Lower lobe of right lung (tissue), 2 donors: ENCODE data around the gene PRDM1. TPM values are rescaled to one million over a fixed set of nuclear protein-coding genes. Genes with fewer than 3 reads are reported as not detected.

ENCODE experiments used
- ATAC-seq, 2 donors: fragments of 200-7000 bp; cut with Tn5 transposase; one replicate each; pipeline ENCODE4 v1.9.1; 2020 to 2022; ENCODE audit warnings: mild to moderate bottlenecking in 2 of 2, moderate library complexity in 2 of 2
- DNase-seq: peaks from one replicate; pipeline ENCODE4 v3.0.0-alpha.2; 2020
- H3K27ac ChIP-seq: fragments of 200-600 bp; one replicate; pipeline ENCODE4 v1.8.0; 2022
- H3K27me3 ChIP-seq: fragments of 200-600 bp; one replicate; pipeline ENCODE4 v1.8.0; 2022; ENCODE audit warnings: low read depth
- H3K36me3 ChIP-seq: fragments of 200-600 bp; one replicate; pipeline ENCODE4 v1.8.0; 2022; ENCODE audit warnings: mild to moderate bottlenecking
- H3K4me1 ChIP-seq: fragments of 200-600 bp; one replicate; pipeline ENCODE4 v1.8.0; 2022
- H3K4me3 ChIP-seq: fragments of 200-600 bp; one replicate; pipeline ENCODE4 v1.8.0; 2022; ENCODE audit warnings: mild to moderate bottlenecking
- H3K9me3 ChIP-seq: fragments of 200-600 bp; one replicate; pipeline ENCODE4 v1.8.0; 2022
- intact Hi-C: fragments of 100-400 bp; cut with DNase I; formaldehyde crosslinking; loops from one replicate; pipeline ENCODE4 v1.11.0; 2022
- long read RNA-seq: library from polyadenylated mRNA; unstranded; transcript quantifications from one replicate; pipeline ENCODE4 v2.0.0, GENCODE V29; 2021
- total RNA-seq: library from RNA; stranded (reverse); fragmentation: NEBNext Ultra II Directional; extraction: Animal tissue kit (Norgen Biotek cat#: 25700); gene quantifications from one replicate; pipeline ENCODE4 v1.2.1, GENCODE V29; 2021
- TF ChIP-seq, protein P1 (sequence below): fragments of 200-600 bp; IDR thresholded peaks from one replicate; pipeline ENCODE4 v1.8.0; 2022; ENCODE audit warnings: antibody characterized with exemption, mild to moderate bottlenecking
- donor health status: DM: no; HTN: yes; CAD: no; lungs with severe emphysema.

The PRDM1 gene
- total RNA-seq, result 13.9 TPM
- long read RNA-seq, full-length matches to known transcripts, result 3 of 11 reads
- long read RNA-seq, partial matches to known transcripts, result 5 of 11 reads
- long read RNA-seq, other reads (novel, unspliced or antisense), result 3 of 11 reads

DNA sequence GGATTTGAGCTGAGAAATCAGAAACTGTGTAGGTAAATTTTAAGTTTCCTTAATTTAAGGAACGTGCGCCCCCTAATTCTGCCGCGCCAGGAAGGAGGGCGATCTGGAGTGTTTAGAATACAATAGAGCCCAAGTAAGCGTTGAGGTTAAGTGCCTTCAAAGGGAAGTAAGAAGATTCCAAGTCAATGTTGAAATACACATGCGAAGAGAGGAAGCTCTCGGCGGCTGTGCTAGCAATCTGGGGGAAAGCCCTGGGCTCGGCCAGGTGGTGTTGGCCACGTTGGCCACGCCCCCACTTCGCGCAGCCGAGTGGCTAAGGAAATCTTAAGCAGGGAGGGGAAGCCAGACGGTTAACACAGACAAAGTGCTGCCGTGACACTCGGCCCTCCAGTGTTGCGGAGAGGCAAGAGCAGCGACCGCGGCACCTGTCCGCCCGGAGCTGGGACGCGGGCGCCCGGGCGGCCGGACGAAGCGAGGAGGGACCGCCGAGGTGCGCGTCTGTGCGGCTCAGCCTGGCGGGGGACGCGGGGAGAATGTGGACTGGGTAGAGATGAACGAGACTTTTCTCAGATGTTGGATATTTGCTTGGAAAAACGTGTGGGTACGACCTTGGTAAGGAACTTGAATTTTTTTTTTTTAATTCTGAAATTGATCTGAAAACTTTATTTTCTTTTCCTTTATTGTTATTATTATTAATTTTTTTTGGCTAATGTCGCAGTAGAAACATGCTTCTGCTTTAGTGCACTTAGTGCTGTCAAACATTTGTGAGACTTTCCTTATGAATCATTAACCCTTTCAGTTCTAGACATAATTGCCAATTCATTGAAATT, at the start of gene PRDM1:
PRDM1 (plus strand) TSS at position 353 of the 830 bp plus-strand sequence; CDS start at position 571, 218 bp downstream.
- TF ChIP-seq, protein P1, sequence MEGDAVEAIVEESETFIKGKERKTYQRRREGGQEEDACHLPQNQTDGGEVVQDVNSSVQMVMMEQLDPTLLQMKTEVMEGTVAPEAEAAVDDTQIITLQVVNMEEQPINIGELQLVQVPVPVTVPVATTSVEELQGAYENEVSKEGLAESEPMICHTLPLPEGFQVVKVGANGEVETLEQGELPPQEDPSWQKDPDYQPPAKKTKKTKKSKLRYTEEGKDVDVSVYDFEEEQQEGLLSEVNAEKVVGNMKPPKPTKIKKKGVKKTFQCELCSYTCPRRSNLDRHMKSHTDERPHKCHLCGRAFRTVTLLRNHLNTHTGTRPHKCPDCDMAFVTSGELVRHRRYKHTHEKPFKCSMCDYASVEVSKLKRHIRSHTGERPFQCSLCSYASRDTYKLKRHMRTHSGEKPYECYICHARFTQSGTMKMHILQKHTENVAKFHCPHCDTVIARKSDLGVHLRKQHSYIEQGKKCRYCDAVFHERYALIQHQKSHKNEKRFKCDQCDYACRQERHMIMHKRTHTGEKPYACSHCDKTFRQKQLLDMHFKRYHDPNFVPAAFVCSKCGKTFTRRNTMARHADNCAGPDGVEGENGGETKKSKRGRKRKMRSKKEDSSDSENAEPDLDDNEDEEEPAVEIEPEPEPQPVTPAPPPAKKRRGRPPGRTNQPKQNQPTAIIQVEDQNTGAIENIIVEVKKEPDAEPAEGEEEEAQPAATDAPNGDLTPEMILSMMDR, result peak; percentile 33
- H3K27ac ChIP-seq, result peak within 1 kb of the TSS; percentile 79
- ATAC-seq (peak; percentile 95), DNase-seq (peak; percentile 94)
- intact Hi-C loops, result loop anchor here (5.0 kb wide), 1 partner anchor 94 kb away; no protein-coding TSS in a partner anchor
- H3K9me3 ChIP-seq, result no peaks in the 10 kb centered on the region
- H3K4me3 ChIP-seq, result peak within 1 kb of the TSS; percentile 60
- H3K36me3 ChIP-seq, result no peaks in the 10 kb centered on the region
- peaks cover 13% of the 10 kb centered on the region for H3K27me3 ChIP-seq
- H3K4me1 ChIP-seq, result peaks cover 40% of the 10 kb centered on the region

DNA sequence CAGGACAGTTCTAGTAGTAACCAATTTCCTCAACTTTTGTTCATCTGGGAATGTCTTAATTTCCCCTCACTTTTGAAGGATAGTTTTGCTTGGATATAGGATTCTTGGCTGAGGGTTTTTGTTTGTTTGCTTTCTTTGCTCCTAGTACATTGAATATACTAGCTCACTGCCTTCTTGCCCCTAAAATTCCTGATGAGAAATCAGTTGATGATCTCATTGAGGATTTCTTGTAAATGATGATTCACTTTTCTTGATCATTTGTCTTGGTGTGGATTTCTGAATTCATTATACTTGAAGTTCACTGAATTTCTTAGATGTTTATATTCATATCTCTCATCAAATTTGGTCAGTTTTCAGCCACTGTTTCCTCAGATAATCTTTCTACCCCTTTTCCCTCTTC, 49.1 kb upstream of the PRDM1 start:
- H3K9me3 ChIP-seq, result no peaks in the 10 kb centered on the region
- TF ChIP-seq, protein P1, result no peak
- no peak overlapping the region for H3K27ac ChIP-seq
- DNase-seq (no peak), ATAC-seq (no peak)
- no peaks in the 10 kb centered on the region for H3K27me3 ChIP-seq
- H3K4me3 ChIP-seq, result no peak overlapping the region
- intact Hi-C loops, result no loop called here
- H3K4me1 ChIP-seq, result no peaks in the 10 kb centered on the region
- H3K36me3 ChIP-seq, result no peaks in the 10 kb centered on the region

GRCh38 chr6:106039897-106040592, 46.1 kb upstream of the PRDM1 start:
- TF ChIP-seq, protein P1, result no peak
- no peak overlapping the region for H3K4me3 ChIP-seq
- H3K9me3 ChIP-seq, result no peaks in the 10 kb centered on the region
- no peak overlapping the region for H3K27ac ChIP-seq
- intact Hi-C loops, result no loop called here
- no peaks in the 10 kb centered on the region for H3K27me3 ChIP-seq
- H3K4me1 ChIP-seq, result no peaks in the 10 kb centered on the region
- ATAC-seq, result no peak
- H3K36me3 ChIP-seq, result no peaks in the 10 kb centered on the region
- DNase-seq, result no peak

GRCh38 chr6:106044151-106044550, 42.0 kb upstream of the PRDM1 start:
- H3K27ac ChIP-seq, result no peak overlapping the region
- no peak overlapping the region for H3K4me3 ChIP-seq
- no peaks in the 10 kb centered on the region for H3K4me1 ChIP-seq
- no peak for ATAC-seq
- H3K27me3 ChIP-seq, result no peaks in the 10 kb centered on the region
- no peak for DNase-seq
- H3K36me3 ChIP-seq, result no peaks in the 10 kb centered on the region
- intact Hi-C loops, result no loop called here
- H3K9me3 ChIP-seq, result no peaks in the 10 kb centered on the region
- TF ChIP-seq, protein P1, result no peak

- DNase-seq (no peak), ATAC-seq (no peak)
- Histone ChIP-seq H3K27me3 (no peaks in the 10 kb centered on the region), H3K4me1 (no peaks in the 10 kb centered on the region), H3K9me3 (no peaks in the 10 kb centered on the region), H3K27ac (no peak overlapping the region), H3K4me3 (no peak overlapping the region), H3K36me3 (no peaks in the 10 kb centered on the region)
- intact Hi-C loops, result no loop called here
- TF ChIP-seq, protein P1, result no peak
Observed at GRCh38 chr6:106045077-106045476, 41.1 kb upstream of the PRDM1 start.
